Measurements from ENCODE around the gene USP24.

DNA sequence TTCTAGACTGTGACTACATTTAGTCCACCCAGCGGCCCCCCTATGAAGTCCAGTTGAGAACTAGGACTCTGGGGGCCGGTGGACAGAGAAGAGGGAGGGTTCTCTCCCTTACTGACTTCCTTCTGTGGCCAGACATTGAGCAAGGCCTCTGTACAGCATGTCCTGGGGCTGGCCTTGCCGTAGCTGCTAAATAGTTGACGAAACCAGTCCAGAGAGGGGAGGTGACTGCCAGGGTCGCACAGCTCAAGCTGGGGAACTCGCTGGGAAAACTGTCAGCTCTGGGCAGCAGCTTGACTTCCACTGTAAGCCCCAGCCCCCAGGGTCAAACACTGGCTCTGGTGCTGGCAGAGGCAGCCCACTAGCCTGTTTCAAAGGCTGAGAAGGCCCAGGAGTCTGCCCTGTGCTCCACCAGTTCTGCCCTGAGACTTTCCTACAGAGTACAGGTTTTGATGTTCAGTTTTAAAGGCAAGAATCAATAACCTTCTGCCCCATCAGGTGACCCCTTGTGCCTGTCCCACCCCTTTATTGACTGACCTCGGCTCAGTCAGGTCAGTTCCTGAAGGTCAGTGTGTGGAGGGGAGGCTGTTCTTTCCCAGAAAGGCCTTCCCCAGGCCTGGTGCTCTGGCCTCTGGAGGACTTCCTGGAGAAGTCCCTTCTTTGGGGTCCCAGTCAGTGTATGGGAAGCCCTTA, 161.8 kb downstream of the USP24 start:
- TF ChIP-seq, protein P1, sequence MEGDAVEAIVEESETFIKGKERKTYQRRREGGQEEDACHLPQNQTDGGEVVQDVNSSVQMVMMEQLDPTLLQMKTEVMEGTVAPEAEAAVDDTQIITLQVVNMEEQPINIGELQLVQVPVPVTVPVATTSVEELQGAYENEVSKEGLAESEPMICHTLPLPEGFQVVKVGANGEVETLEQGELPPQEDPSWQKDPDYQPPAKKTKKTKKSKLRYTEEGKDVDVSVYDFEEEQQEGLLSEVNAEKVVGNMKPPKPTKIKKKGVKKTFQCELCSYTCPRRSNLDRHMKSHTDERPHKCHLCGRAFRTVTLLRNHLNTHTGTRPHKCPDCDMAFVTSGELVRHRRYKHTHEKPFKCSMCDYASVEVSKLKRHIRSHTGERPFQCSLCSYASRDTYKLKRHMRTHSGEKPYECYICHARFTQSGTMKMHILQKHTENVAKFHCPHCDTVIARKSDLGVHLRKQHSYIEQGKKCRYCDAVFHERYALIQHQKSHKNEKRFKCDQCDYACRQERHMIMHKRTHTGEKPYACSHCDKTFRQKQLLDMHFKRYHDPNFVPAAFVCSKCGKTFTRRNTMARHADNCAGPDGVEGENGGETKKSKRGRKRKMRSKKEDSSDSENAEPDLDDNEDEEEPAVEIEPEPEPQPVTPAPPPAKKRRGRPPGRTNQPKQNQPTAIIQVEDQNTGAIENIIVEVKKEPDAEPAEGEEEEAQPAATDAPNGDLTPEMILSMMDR (IDR thresholded peaks at IDR 0.05), result no peak
- TF ChIP-seq POLR2A (IDR thresholded peaks at IDR 0.05), result no peak
